ENCODE results near the gene C7orf57.
"Not testable (repeated sequence)": the region's sequence is repeated elsewhere in the genome, so short reads cannot be mapped to it uniquely, and the experiment has no call there.

Gene C7orf57

GRCh38 chr7:48035967-48036478 lies 680 bp downstream of the C7orf57 start:
- no peak for DNase-seq (ENCODE audit: low read depth, low spot score)

DNA sequence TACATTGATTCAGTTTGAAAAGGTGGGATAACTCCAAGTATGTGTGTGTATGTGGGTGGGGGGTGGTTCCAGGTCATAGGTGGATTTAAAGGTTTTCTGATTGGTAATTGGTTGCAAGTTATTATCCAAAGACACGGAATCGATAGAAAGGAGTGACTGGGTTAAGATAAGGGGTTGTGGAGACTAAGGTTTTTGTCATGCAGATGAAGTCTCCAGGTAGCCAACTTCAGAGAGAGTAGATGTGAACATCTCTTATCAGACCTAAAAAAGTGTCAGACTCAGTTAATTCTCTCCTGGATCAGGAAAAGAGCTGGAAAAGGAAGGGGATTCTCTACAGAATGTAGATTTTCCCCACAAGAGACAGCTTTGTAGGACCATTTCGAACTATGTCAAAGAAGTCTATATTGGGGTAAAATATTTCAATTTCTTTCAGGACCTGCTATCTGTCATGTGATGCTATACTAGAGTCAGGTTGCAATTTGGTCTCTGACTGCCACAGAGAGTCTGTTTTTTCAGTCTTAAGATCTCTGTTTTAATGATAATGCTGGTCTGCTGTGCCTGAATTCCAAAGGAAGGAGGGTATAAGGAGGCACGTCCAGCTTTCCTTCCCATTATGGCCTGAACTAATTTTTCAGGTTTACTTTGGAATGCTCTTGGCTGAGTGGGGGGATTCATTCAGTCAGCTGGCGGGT lies 3.6 kb downstream of the C7orf57 start:
- DNase-seq (ENCODE audit: low read depth, low spot score): no peak

DNA sequence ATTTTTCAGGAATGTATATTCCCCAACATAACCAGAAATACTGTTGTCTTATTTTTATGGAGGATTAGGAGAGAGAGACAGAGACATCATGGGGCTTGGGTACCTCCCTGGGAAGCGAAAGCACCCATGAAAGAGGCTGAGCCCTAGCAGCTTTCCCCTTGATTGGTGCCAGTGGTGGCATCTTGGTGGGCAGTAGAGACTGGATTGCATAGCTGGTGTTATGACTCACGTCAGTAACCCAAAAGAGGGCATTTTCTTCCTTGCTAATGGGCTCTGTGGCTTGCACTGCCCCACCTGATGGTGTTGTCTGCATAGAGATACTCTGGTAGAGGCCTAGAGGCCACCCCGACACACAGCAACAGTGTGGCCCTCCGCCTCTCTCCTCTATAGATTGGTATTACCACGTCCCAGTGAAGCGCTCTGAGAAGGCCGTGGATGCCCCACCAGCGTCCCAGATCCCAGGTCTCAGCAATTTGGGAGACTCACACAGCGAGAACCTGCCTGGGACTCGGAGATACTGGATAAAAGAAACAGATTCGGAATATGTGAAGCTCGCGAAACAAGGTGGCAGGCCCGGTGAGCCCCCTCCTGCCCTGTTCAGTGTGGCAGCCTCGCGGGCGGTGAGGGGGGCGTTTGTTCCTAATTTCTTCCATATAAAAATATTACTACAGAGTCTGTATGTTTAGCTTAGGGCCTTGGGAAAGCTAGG lies 5.8 kb downstream of the C7orf57 start:
- no peak for DNase-seq (ENCODE audit: low read depth, low spot score)

- DNase-seq (ENCODE audit: low read depth, low spot score): no peak
Measured at GRCh38 chr7:48041653-48041970, 6.3 kb downstream of the C7orf57 start.

DNA sequence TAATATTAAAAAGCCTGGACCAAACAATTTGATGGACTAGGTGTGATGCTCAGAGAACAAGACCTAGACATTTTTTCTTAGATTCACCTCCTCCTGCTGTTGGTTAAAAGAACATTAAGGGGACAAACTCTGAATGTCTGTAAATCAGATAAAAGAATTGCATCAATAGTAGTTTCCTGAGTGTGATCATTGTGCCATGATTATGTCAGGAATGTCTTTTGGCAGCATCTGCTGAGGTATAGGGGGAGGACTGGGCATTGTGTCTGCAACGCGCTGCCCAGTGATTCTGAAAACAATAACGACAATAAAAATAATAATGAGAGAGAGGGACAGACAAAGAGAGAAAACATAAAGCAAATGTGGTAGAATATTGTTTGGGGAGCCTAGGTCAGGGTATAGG lies 6.9 kb downstream of the C7orf57 start:
- DNase-seq (ENCODE audit: low read depth, low spot score): no peak

DNA sequence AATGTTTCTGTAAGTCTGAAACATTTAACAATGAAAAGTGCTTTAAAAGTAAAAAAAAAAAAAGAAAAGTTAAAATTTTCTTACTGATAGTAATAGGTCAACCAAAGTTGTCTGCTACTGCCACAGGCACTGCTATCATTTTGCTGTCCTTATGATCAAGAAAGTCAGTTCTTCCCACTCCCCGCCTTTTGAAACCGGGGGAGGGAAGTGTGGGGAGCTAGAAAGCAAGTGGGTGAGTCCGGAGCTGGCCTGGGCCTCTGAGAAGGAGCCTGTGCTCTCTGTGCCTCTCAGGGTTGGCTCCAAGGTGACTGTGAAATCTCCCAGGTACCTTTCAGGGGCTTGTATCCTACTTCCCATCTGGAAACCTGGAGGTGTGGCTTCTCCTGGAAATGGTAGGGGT lies 7.3 kb downstream of the C7orf57 start:
- no peak for DNase-seq (ENCODE audit: low read depth, low spot score)

DNA sequence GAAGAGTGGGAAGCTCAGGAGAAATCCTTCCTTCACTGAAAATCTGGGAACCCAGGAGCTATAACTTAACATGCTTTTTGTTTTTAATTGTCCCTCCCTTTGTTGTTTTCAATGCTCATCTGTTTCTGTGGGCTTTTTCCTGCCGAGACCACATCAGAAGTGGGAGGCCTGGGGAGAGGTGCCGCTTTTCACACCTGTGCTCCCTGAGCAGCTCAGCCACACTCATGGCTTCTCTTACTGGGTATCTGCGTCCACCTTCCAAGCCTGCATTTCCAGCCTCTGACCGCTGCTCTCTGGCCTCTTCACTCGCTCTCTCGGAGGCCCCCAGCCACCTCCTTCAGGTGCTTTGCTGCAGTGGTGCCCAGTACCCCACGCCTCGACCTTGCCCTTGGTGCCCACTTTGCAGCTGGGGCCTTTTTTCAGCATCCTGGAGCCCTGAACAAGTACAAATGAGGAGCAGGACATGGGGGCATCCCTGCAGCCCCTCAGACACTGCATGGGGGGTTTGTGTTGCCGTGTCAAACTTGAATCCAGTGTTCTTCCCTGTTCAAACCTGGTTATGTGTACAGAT lies 9.9 kb downstream of the C7orf57 start:
- no peak for DNase-seq (ENCODE audit: low read depth, low spot score)

- DNase-seq (ENCODE audit: low read depth, low spot score): no peak
Measured at GRCh38 chr7:48046458-48046857, 11.1 kb downstream of the C7orf57 start.

DNA sequence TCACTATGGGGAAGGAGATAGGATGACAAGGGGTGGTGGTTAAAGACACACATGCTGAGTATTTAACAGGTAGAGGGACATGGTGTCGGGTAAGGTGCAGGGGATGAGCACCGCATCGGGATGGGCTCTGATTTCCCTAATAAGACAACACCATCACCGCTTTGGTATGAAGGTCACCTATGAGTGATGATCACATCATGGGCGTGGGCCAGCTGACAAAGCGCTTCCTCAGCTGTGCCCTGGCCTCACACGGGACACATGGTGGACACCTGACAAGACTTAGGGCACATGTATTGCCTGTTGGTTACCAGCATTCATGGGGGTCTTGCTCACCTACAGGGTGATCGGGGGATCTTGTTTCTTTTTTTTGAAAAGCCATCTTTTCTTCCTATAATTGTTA lies 12.8 kb downstream of the C7orf57 start:
- no peak for DNase-seq (ENCODE audit: low read depth, low spot score)

DNA sequence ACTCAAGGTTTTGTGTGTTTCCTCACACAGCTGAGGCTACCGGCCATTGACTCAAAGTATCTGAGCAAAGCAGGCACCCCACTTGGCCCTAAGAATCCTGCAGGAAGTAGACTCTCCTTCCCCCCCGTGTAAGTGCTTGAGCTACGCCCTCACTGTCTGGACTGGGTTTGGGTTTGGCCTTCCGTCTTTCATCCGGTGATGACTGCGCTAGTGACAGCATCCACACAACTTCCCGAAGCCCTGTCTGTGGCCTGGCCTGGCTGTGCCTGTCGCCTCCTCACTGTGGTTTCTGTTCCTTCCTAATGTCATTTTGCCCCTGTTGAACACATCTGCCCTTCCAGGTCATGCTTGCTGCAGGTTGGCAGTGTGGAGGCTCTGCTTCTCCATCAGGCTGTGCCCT lies 14.5 kb downstream of the C7orf57 start:
- no peak for DNase-seq (ENCODE audit: low read depth, low spot score)

DNA sequence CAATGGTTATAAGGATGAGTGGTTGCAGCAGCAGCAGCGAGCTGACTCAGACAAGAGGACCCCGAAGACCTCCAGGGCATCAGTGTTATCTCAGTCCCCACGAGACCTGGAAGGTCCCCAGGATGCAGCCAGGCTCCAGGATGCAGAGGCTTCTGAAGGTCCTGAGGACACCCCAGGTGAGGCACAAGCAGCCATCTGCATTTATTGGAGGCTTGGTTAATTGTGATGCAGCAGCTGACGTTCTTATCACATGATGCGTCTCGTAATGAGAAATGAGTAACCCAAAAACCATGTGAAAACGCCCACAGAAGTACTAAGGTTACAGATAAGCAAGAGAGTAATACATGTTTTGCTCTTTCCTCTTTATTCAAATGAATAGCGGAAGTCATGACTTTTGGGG lies 17.4 kb downstream of the C7orf57 start:
- no peak for DNase-seq (ENCODE audit: low read depth, low spot score)

DNA sequence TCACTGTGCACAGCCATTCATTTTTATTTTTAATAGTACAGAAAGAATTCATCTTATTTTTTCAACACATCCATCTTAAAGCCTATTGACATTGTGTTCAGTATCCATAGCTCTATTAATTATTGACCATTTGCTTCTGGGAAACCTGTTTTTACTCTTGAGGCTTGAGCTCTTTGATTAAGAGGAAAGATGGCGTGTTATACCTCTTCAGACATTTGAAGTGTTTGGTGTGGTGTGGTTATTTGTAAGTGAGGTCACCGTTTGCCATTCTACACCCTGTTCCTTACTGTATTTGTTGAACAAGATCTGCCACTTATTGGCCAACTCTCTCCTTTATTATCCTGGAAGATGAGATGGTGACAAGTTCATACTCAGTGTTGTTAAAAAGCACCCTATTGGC lies 18.4 kb downstream of the C7orf57 start:
- no peak for DNase-seq (ENCODE audit: low read depth, low spot score)

GRCh38 chr7:48058990-48059389 lies 23.6 kb downstream of the C7orf57 start:
- no peak for DNase-seq (ENCODE audit: low read depth, low spot score)

DNA sequence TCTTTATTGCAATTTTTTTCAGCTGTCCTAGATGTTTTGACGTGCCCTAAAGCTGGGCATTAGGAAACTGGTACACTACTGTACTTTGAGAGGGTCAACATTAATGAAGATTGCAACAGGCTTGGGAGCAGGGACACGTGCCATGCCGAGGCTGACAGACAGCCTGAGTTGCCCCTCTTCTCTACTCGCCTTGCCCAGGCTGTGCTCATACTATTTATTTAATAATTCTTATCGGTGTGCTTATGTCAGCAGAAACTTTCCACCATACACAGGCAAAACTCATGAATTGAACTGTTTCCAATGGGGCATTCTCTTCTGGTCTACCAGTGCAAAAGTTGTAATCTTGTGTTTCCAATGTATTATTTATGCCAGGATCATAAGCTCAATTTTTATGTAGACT lies 24.4 kb downstream of the C7orf57 start:
- DNase-seq (ENCODE audit: low read depth, low spot score): no peak

DNA sequence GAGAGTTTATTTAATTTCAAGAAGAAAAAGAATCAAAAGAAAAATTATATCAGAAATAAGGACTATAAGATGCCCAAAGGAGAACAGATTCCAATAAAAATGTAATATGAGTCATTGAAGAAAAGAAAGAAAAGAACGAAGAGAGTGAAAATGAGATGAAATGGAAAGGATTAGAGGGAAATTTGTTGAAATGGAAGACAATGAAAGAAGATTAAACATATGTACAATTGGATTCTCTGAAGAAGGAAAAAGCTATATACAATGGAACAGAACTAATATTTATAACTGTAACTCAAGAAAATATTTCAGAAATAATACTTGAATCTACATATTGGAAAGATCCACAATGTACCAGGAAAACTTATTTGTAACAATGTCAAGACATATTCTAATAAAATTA lies 28.6 kb downstream of the C7orf57 start:
- no peak for DNase-seq (ENCODE audit: low read depth, low spot score)

DNA sequence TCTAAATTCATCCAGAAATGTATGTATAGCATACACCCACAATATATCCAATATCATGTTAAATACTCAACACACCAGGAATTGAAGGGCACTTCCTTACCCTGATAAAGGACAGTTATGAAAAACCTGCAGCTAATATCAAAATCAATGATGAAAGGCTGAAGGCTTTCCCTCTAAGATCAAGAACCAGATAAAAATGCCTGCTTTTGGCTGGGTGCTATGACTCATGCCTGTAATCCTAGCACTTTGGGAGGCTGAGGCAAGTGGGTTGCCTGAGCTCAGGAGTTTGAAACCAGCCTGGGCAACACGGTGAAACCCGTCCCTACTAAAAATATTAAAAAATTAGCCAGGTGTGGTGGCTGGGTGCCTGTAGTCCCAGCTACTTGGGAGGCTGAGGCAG lies 32.1 kb downstream of the C7orf57 start:
- DNase-seq (ENCODE audit: low read depth, low spot score): no peak

- DNase-seq (ENCODE audit: low read depth, low spot score): no peak
Measured at GRCh38 chr7:48074204-48074654, 38.9 kb downstream of the C7orf57 start.

DNA sequence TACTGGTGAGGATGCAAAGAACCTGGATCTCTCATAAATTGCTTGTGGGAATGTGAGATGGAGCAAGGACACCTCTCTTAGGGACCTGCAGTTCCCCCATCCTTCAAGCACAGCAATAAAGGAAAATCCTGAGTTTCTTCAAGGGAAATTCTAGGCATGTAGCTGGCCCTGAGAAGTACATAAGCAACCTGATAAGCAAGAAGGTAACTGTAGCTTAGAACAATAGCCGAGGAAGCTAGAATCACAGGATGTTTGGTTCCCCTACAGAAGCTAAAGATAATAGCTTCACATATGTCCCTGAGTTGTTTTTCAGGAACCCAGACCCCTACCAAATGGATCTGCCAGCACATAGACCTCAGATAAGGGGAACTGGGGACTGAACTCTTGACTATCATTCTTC lies 42.1 kb downstream of the C7orf57 start:
- no peak for DNase-seq (ENCODE audit: low read depth, low spot score)

DNA sequence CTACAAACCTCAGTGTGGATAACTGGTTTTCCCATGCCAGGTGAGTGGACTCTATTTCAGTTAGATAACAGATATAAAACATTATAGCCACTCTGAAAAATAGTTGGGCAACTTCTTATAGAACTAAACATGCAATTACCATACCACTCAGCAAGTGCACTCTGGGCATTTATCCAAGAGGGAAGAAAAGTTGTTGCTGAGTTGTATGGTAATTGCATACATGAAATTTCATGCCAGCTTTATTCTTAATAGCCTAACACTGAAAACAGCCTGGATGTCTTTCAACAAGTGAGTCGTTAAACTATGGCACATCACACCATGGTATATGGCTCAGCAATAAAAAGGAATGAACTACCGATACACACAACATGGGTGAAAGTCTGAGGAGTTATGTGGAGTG lies 43.1 kb downstream of the C7orf57 start:
- DNase-seq (ENCODE audit: low read depth, low spot score): no peak

DNA sequence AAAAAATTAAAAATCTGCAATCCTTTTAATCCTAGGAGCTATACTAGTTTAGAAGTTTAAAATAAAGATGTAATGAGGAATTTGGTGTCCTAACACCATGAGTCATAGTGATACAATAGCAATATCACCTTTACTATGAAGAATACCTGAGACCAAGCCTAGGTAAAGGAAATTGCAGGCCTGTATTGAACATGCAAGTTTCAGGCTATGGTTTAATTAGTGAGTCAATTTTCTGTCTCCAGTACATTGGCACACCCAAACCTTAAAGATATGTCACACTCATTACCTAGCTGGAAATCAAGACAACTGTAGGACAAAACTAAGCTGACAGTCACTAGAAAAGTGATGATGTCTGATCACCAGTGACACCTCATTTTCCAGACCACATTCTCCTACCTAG lies 47.0 kb downstream of the C7orf57 start:
- DNase-seq (ENCODE audit: low read depth, low spot score): not testable (repeated sequence)

DNA sequence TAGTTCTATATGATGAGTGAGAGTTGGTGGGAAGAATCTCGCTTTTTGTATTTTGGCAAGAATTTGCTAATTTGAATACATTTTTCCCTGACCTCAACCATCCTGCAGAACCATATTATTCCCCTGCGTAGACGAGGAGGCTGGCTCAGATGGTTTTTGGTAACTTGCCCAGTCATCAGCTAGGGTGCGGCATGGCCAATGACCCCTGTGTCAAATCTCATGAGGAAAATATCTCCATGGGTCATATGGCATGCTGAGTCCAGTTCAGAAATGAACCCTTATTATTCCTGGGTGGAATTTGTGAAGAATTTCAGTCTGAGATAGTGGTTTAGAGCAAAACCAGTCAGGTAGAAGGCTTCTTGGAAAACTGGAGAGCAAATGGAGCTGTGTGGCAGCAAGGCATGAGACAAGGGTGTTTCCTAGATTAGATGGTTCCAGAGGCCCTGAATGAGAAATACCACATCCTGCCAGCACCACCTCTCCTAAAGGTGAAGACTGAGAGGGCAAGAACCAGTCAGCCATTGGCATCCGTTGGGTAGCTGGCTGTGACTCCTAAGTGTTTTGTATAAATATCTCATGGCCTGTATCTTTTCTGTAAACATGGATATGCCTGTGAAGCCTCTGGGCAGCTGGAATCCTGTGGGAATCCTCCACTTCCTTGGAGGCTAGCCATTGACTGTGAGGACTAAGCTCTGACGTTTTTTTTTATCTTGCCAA lies 47.9 kb downstream of the C7orf57 start:
- no peak for DNase-seq (ENCODE audit: low read depth, low spot score)

GRCh38 chr7:48084727-48085432 lies 49.5 kb downstream of the C7orf57 start:
- DNase-seq (ENCODE audit: low read depth, low spot score): peak; percentile 47
